A673 (cell line): ENCODE data around the gene SNRPA. TPM values are rescaled to one million over a fixed set of nuclear protein-coding genes. Genes with fewer than 3 reads are reported as not detected.

ENCODE experiments used
- BruUV-seq: library from RNA; stranded (reverse); fragments of 400-500 nt; replicated peaks from 2 replicates; lab custom pipeline; 2021; lab: Mats Ljungman, UMichigan
- CTCF ChIA-PET: fragments of 300-600 bp; sonication (Branson Sonifier 250); formaldehyde crosslinking; loops from one replicate; lab custom pipeline; 2022; ENCODE audit warnings: antibody characterized with exemption; lab: Charles Lee
- POLR2A ChIA-PET: fragments of 300-600 bp; sonication (Branson Sonifier 250); formaldehyde crosslinking; loops from one replicate; lab custom pipeline; 2022; ENCODE audit warnings: antibody characterized with exemption; ENCODE audit not compliant: low non-redundant PET; lab: Charles Lee
- DNase-seq: peaks from one replicate; pipeline ENCODE4 v3.0.0-alpha.2; 2015; ENCODE audit warnings: low spot score
- H3K27ac ChIP-seq: fragments of 200-600 bp; sonication (generic); 2 replicates; pipeline ENCODE4 v1.5.1; 2016; ENCODE audit warnings: mixed run types, low read depth, mild to moderate bottlenecking, mixed read lengths, antibody characterized with exemption, low read length; ENCODE audit not compliant: poor library complexity, severe bottlenecking
- H3K27me3 ChIP-seq: fragments of 200-600 bp; sonication (generic); replicated peaks from 2 replicates; pipeline ENCODE4 v1.6.1; 2017; ENCODE audit warnings: mixed run types, low read depth, mild to moderate bottlenecking, mixed read lengths, antibody characterized with exemption, low read length; ENCODE audit not compliant: insufficient read depth, poor library complexity
- H3K36me3 ChIP-seq: fragments of 200-600 bp; sonication (generic); 2 replicates; pipeline ENCODE4 v1.6.1; 2016; ENCODE audit warnings: mixed run types, mild to moderate bottlenecking, mixed read lengths, antibody characterized with exemption, low read length; ENCODE audit not compliant: insufficient read depth, poor library complexity, severe bottlenecking
- H3K4me1 ChIP-seq: fragments of 200-600 bp; sonication (generic); 2 replicates; pipeline ENCODE4 v1.6.1; 2017; ENCODE audit warnings: mixed run types, mild to moderate bottlenecking, mixed read lengths, antibody characterized with exemption, low read length; ENCODE audit not compliant: insufficient read depth, poor library complexity, severe bottlenecking
- H3K4me3 ChIP-seq: fragments of 200-600 bp; sonication (generic); 2 replicates; pipeline ENCODE4 v1.5.1; 2016; ENCODE audit warnings: low read depth, mixed run types, mild to moderate bottlenecking, mixed read lengths, low read length; ENCODE audit not compliant: poor library complexity, severe bottlenecking
- H3K9me3 ChIP-seq: fragments of 200-600 bp; sonication (generic); 2 replicates; pipeline ENCODE4 v1.6.1; 2016; ENCODE audit warnings: mixed run types, low read depth, mild to moderate bottlenecking, mixed read lengths, antibody characterized with exemption, low read length; ENCODE audit not compliant: poor library complexity, severe bottlenecking
- CTCF ChIP-seq: fragments of 300-800, 200-600 bp; sonication (generic); conservative IDR thresholded peaks from 2 replicates; pipeline ENCODE4 v1.5.1; 2017; ENCODE audit warnings: low read depth, mild to moderate bottlenecking, antibody characterized with exemption, low read length, moderate library complexity, mixed read lengths
- EZH2 ChIP-seq: fragments of 200-600 bp; sonication (generic); IDR thresholded peaks from 2 replicates; pipeline ENCODE4 v1.6.1; 2017; ENCODE audit warnings: borderline replicate concordance, low read depth, mild to moderate bottlenecking, mixed read lengths, antibody characterized with exemption, low read length; ENCODE audit not compliant: poor library complexity, severe bottlenecking
- intact Hi-C: fragments of 100-400 bp; cut with micrococcal nuclease; formaldehyde crosslinking; loops from one replicate; pipeline ENCODE4 v1.10.0; 2022; ENCODE audit not compliant: unreplicated experiment
- total RNA-seq: library from RNA; stranded (reverse); gene quantifications from 2 replicates; pipeline ENCODE4 v1.2.3, GENCODE V29; 2021

The SNRPA gene
- total RNA-seq, 1 experiment from 2014 or later: 167 TPM

- H3K9me3 ChIP-seq: no peaks in the 10 kb centered on the region
- peak overlapping the region; percentile 80 for H3K27ac ChIP-seq
- peak overlapping the region; percentile 68 for H3K4me3 ChIP-seq
- peak; percentile 97 for DNase-seq
- BruUV-seq: no TSS peak
- peaks cover 37% of the 10 kb centered on the region for H3K4me1 ChIP-seq
- ChIA-PET CTCF (no interaction called here), POLR2A (no interaction called here)
- peaks cover 8% of the 10 kb centered on the region for H3K36me3 ChIP-seq
- H3K27me3 ChIP-seq: no peaks in the 10 kb centered on the region
- intact Hi-C loops: loop anchor here (10.0 kb wide), 1 partner anchor 90 kb away; no protein-coding TSS in a partner anchor
- TF ChIP-seq CTCF: no peak
- TF ChIP-seq EZH2: no peak
These were observed 36.3 kb upstream of the SNRPA start for GRCh38 chr19:40714441-40715299.

GRCh38 chr19:40716031-40716481 lies 34.9 kb upstream of the SNRPA start:
- intact Hi-C loops: loop anchor here (10.0 kb wide), 1 partner anchor 89 kb away; no protein-coding TSS in a partner anchor
- Histone ChIP-seq H3K9me3 (no peaks in the 10 kb centered on the region), H3K4me3 (peak overlapping the region; percentile 68), H3K27me3 (no peaks in the 10 kb centered on the region), H3K4me1 (peaks cover 39% of the 10 kb centered on the region), H3K36me3 (peaks cover 3% of the 10 kb centered on the region), H3K27ac (peak overlapping the region; percentile 80)
- TF ChIP-seq EZH2: no peak
- no peak for DNase-seq
- BruUV-seq: no TSS peak
- POLR2A ChIA-PET: no interaction called here
- CTCF ChIA-PET: no interaction called here

GRCh38 chr19:40716482-40717324 lies 34.3 kb upstream of the SNRPA start, which contains the start of the genes COQ8B and ITPKC:
COQ8B (minus strand) TSS chr19:40716886; CDS start chr19:40714632, 2,254 bp downstream.
ITPKC (plus strand) TSS chr19:40717112; CDS start chr19:40717136, 24 bp downstream.
- no TSS peak for BruUV-seq
- Histone ChIP-seq H3K4me3 (peak within 1 kb of the TSS; percentile 68), H3K27me3 (no peaks in the 10 kb centered on the region), H3K9me3 (no peaks in the 10 kb centered on the region), H3K36me3 (peaks cover 3% of the 10 kb centered on the region), H3K4me1 (peaks cover 39% of the 10 kb centered on the region), H3K27ac (peak within 1 kb of the TSS; percentile 80)
- POLR2A ChIA-PET: no interaction called here
- TF ChIP-seq EZH2 (no peak), CTCF (no peak)
- intact Hi-C loops: loop anchor here (10.0 kb wide), 1 partner anchor 88 kb away; no protein-coding TSS in a partner anchor
- peak; percentile 99 for DNase-seq
- CTCF ChIA-PET: no interaction called here
